ENCODE measurements around the gene ULK4. TPM values are rescaled to one million over a fixed set of nuclear protein-coding genes. Genes with fewer than 3 reads are reported as not detected.

The ULK4 gene
- total RNA-seq, 2 donors from 2014 or later, result 11.1 to 17.9 TPM

GRCh38 chr3:41592753-41593510 lies 369.0 kb downstream of the ULK4 start:
- no peak overlapping the region for H3K4me3 Mint-ChIP-seq
- no peaks in the 10 kb centered on the region for H3K36me3 Mint-ChIP-seq (ENCODE audit: low read depth)
- no peaks in the 10 kb centered on the region for H3K27me3 Mint-ChIP-seq (ENCODE audit: insufficient read depth)

GRCh38 chr3:41583014-41583413 lies 378.9 kb downstream of the ULK4 start:
- H3K4me1 Mint-ChIP-seq, result peaks cover 6% of the 10 kb centered on the region
- no peak overlapping the region for H3K27ac ChIP-seq (ENCODE audit: low read depth, low read length)
- no peaks in the 10 kb centered on the region for H3K36me3 Mint-ChIP-seq (ENCODE audit: low read depth)
- H3K27me3 Mint-ChIP-seq (ENCODE audit: insufficient read depth), result no peaks in the 10 kb centered on the region
- H3K4me3 Mint-ChIP-seq, result no peak overlapping the region
- H3K9me3 Mint-ChIP-seq, result no peaks in the 10 kb centered on the region
- no peak for TF ChIP-seq CTCF (conservative IDR thresholded peaks at IDR 0.05)
- H3K27ac Mint-ChIP-seq, result no peak overlapping the region
- H3K4me1 ChIP-seq (ENCODE audit: control insufficient read depth, insufficient read depth, low read length), result no peaks in the 10 kb centered on the region
- no peak for DNase-seq
- no peak overlapping the region for H3K9ac ChIP-seq (ENCODE audit: extremely low read depth, low read length, poor library complexity, severe bottlenecking)
- no peaks in the 10 kb centered on the region for H3K36me3 ChIP-seq (ENCODE audit: control insufficient read depth, insufficient read depth, low read length)
- no peaks in the 10 kb centered on the region for H3K9me3 ChIP-seq (ENCODE audit: control insufficient read depth, low read length)
- H3K27me3 ChIP-seq (ENCODE audit: control insufficient read depth, insufficient read depth, low read length, poor library complexity, severe bottlenecking), result no peaks in the 10 kb centered on the region
- WGBS, 2 experiments (ENCODE audit: insufficient coverage in 1 of 2, insufficient read length in 1 of 2), result 96% methylated on average over 2 of the region's 2 CpGs; no CpG with 5 or more reads in 1 of the 2 experiments
- no peak overlapping the region for H3K4me3 ChIP-seq (ENCODE audit: low read length)

More at GRCh38 chr3:41592753-41593510, 369.0 kb downstream of the ULK4 start:
- WGBS, 2 experiments (ENCODE audit: insufficient coverage in 1 of 2, insufficient read length in 1 of 2), result 91% methylated on average over 2 of the region's 2 CpGs; no CpG with 5 or more reads in 1 of the 2 experiments
- H3K9me3 Mint-ChIP-seq, result no peaks in the 10 kb centered on the region
- H3K4me1 Mint-ChIP-seq, result peaks cover 5% of the 10 kb centered on the region
- Histone ChIP-seq H3K27me3 (ENCODE audit: control insufficient read depth, insufficient read depth, low read length, poor library complexity, severe bottlenecking) (no peaks in the 10 kb centered on the region), H3K36me3 (ENCODE audit: control insufficient read depth, insufficient read depth, low read length) (no peaks in the 10 kb centered on the region), H3K9me3 (ENCODE audit: control insufficient read depth, low read length) (no peaks in the 10 kb centered on the region), H3K9ac (ENCODE audit: extremely low read depth, low read length, poor library complexity, severe bottlenecking) (no peak overlapping the region), H3K4me1 (ENCODE audit: control insufficient read depth, insufficient read depth, low read length) (no peaks in the 10 kb centered on the region), H3K4me3 (ENCODE audit: low read length) (no peak overlapping the region), H3K27ac (ENCODE audit: low read depth, low read length) (no peak overlapping the region)
- DNase-seq, result no peak
- H3K27ac Mint-ChIP-seq, result no peak overlapping the region
- TF ChIP-seq CTCF (conservative IDR thresholded peaks at IDR 0.05), result no peak

- no peak overlapping the region for H3K4me3 Mint-ChIP-seq
- no peak overlapping the region for H3K4me3 ChIP-seq (ENCODE audit: low read length)
- no peak overlapping the region for H3K27ac ChIP-seq (ENCODE audit: low read depth, low read length)
- no peaks in the 10 kb centered on the region for H3K4me1 ChIP-seq (ENCODE audit: control insufficient read depth, insufficient read depth, low read length)
- no peak for DNase-seq
- no peak for TF ChIP-seq CTCF (conservative IDR thresholded peaks at IDR 0.05)
- H3K36me3 Mint-ChIP-seq (ENCODE audit: low read depth), result no peaks in the 10 kb centered on the region
- no peaks in the 10 kb centered on the region for H3K9me3 ChIP-seq (ENCODE audit: control insufficient read depth, low read length)
- no peaks in the 10 kb centered on the region for H3K27me3 ChIP-seq (ENCODE audit: control insufficient read depth, insufficient read depth, low read length, poor library complexity, severe bottlenecking)
- no peaks in the 10 kb centered on the region for H3K36me3 ChIP-seq (ENCODE audit: control insufficient read depth, insufficient read depth, low read length)
- WGBS, 2 experiments (ENCODE audit: insufficient coverage in 1 of 2, insufficient read length in 1 of 2), result 85 to 94% methylated on average over 4 of the region's 4 CpGs
- no peaks in the 10 kb centered on the region for H3K4me1 Mint-ChIP-seq
- H3K9me3 Mint-ChIP-seq, result no peaks in the 10 kb centered on the region
- H3K27ac Mint-ChIP-seq, result no peak overlapping the region
- H3K9ac ChIP-seq (ENCODE audit: extremely low read depth, low read length, poor library complexity, severe bottlenecking), result no peak overlapping the region
- H3K27me3 Mint-ChIP-seq (ENCODE audit: insufficient read depth), result no peaks in the 10 kb centered on the region
Measured at GRCh38 chr3:41581700-41582099, 380.2 kb downstream of the ULK4 start.

Data from endodermal cell (in vitro differentiated cells).